Trophoblast cell (in vitro differentiated cells and primary cell): ENCODE measurements around the gene TTC28.

ENCODE experiments used
- DNase-seq, 2 donors: peaks; one replicate each; pipeline ENCODE4 v3.0.0-alpha.2; 2016
- H2AFZ ChIP-seq: 2 replicates; pipeline ENCODE4 v1.6.1; 2013; ENCODE audit warnings: low read length, moderate library complexity, mild to moderate bottlenecking; ENCODE audit not compliant: insufficient read depth, poor library complexity
- H2AK5ac ChIP-seq: 2 replicates; pipeline ENCODE4 v1.6.1; 2013; ENCODE audit warnings: mild to moderate bottlenecking, low read length
- H2BK120ac ChIP-seq: 2 replicates; pipeline ENCODE4 v1.6.1; 2013; ENCODE audit warnings: low read length, mild to moderate bottlenecking, moderate library complexity; ENCODE audit not compliant: insufficient read depth, poor library complexity
- H2BK12ac ChIP-seq: 2 replicates; pipeline ENCODE4 v1.6.1; 2013; ENCODE audit warnings: mild to moderate bottlenecking, low read length, moderate library complexity
- H2BK5ac ChIP-seq: 2 replicates; pipeline ENCODE4 v1.6.1; 2013; ENCODE audit warnings: low read length, low read depth, moderate library complexity, mild to moderate bottlenecking; ENCODE audit not compliant: poor library complexity
- H3K14ac ChIP-seq: 2 replicates; pipeline ENCODE4 v1.6.1; 2013; ENCODE audit warnings: mild to moderate bottlenecking, low read length
- H3K18ac ChIP-seq: 2 replicates; pipeline ENCODE4 v1.6.1; 2013; ENCODE audit warnings: mild to moderate bottlenecking, low read length
- H3K23ac ChIP-seq: 2 replicates; pipeline ENCODE4 v1.6.1; 2013; ENCODE audit warnings: low read length
- H3K27ac ChIP-seq: 2 replicates; pipeline ENCODE4 v1.5.1; 2013; ENCODE audit warnings: low read depth, mild to moderate bottlenecking, inconsistent platforms, low read length, moderate library complexity
- H3K27me3 ChIP-seq: 2 replicates; pipeline ENCODE4 v1.6.1; 2013; ENCODE audit warnings: inconsistent platforms, mild to moderate bottlenecking, low read length, moderate library complexity; ENCODE audit not compliant: insufficient read depth
- H3K36me3 ChIP-seq, 2 experiments: 1 replicate in 1 of 2; 2 replicates in 1 of 2; pipeline ENCODE4 v1.6.1; 2013; ENCODE audit warnings: low read length in 2 of 2, mild to moderate bottlenecking in 2 of 2, moderate library complexity in 1 of 2; ENCODE audit not compliant: insufficient read depth in 2 of 2, control insufficient read depth in 1 of 2
- H3K4ac ChIP-seq: 2 replicates; pipeline ENCODE4 v1.6.1; 2013; ENCODE audit warnings: low read depth, mild to moderate bottlenecking, low read length, moderate library complexity
- H3K4me1 ChIP-seq, 2 experiments: 1 replicate in 1 of 2; 2 replicates in 1 of 2; pipeline ENCODE4 v1.6.1; 2013; ENCODE audit warnings: low read length in 2 of 2, mild to moderate bottlenecking in 2 of 2, moderate library complexity in 1 of 2; ENCODE audit not compliant: insufficient read depth in 2 of 2, control insufficient read depth in 1 of 2
- H3K4me2 ChIP-seq: 2 replicates; pipeline ENCODE4 v1.6.1; 2013; ENCODE audit warnings: inconsistent platforms, mild to moderate bottlenecking, low read length, moderate library complexity
- H3K4me3 ChIP-seq: 2 replicates; pipeline ENCODE4 v1.5.1; 2013; ENCODE audit warnings: mild to moderate bottlenecking, low read depth, low read length, inconsistent platforms
- H3K79me1 ChIP-seq: one replicate; pipeline ENCODE4 v1.6.1; 2013; ENCODE audit warnings: low read length
- H3K79me2 ChIP-seq: 2 replicates; pipeline ENCODE4 v1.6.1; 2013; ENCODE audit warnings: low read length, mild to moderate bottlenecking; ENCODE audit not compliant: control insufficient read depth, insufficient read depth, poor library complexity
- H3K9ac ChIP-seq: 2 replicates; pipeline ENCODE4 v1.6.1; 2013; ENCODE audit warnings: mild to moderate bottlenecking, low read length
- H3K9me3 ChIP-seq: 2 replicates; pipeline ENCODE4 v1.6.1; 2013; ENCODE audit warnings: low read depth, mild to moderate bottlenecking, control low read depth, inconsistent platforms, low read length; ENCODE audit not compliant: insufficient read depth
- H4K12ac ChIP-seq: 2 replicates; pipeline ENCODE4 v1.6.1; 2013; ENCODE audit warnings: low read depth, mild to moderate bottlenecking, low read length, moderate library complexity
- H4K8ac ChIP-seq: 2 replicates; pipeline ENCODE4 v1.6.1; 2013; ENCODE audit warnings: low read depth, mild to moderate bottlenecking, low read length, moderate library complexity
- H4K91ac ChIP-seq: one replicate; pipeline ENCODE4 v1.6.1; 2013; ENCODE audit warnings: low read depth, mild to moderate bottlenecking, low read length, moderate library complexity
- WGBS: extraction: QIAGEN DNeasy Blood & Tissue Kit; methylation state at CpG from one replicate; pipeline ENCODE4 v1.1.7; 2013; ENCODE audit warnings: missing lambda C conversion rate; ENCODE audit not compliant: insufficient read length, insufficient coverage; ENCODE audit errors: extremely low coverage; 5-methylcytosine and 5-hydroxymethylcytosine counted together

Gene TTC28

GRCh38 chr22:28488825-28489224 lies 190.8 kb downstream of the TTC28 start:
- Histone ChIP-seq H3K36me3 (no peaks in the 10 kb centered on the region), H2AFZ (no peak overlapping the region), H3K18ac (no peak overlapping the region), H2AK5ac (no peak overlapping the region), H2BK120ac (no peak overlapping the region), H3K23ac (no peak overlapping the region), H4K8ac (no peak overlapping the region), H3K4me3 (no peak overlapping the region), H2BK12ac (no peak overlapping the region), H3K79me2 (no peaks in the 10 kb centered on the region), H3K4me2 (no peak overlapping the region), H3K9me3 (no peaks in the 10 kb centered on the region), H4K12ac (no peak overlapping the region), H3K27me3 (no peaks in the 10 kb centered on the region), H3K4ac (no peak overlapping the region), H3K14ac (no peak overlapping the region), H3K4me1 (no peaks in the 10 kb centered on the region), H3K9ac (no peak overlapping the region), H2BK5ac (no peak overlapping the region), H3K27ac (no peak overlapping the region), H4K91ac (no peak overlapping the region), H3K79me1 (no peaks in the 10 kb centered on the region)
- no peak for DNase-seq
- WGBS = no CpG with 5 or more reads among the region's 2 CpGs

DNA sequence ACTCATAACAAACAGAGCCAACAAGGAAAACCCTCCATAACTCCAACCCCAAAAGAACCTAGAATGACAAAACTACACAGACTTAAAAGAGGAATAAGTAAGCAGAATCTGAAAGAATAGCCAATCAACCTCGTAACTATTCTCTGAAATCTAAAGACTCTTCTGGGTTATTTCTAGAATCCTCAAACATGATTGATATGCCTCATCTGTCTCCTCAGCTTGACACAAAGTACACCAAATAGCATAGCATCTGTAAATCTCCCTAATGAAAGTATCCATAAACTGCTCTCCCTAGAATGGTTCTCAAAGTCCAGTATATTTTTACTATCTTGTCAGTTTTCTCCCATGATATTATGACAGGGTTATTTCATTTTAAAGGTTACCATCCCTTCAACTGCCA lies 195.0 kb downstream of the TTC28 start:
- H4K8ac ChIP-seq = no peak overlapping the region
- H3K79me1 ChIP-seq = no peaks in the 10 kb centered on the region
- no peak overlapping the region for H4K91ac ChIP-seq
- WGBS = no CpG with 5 or more reads among the region's 1 CpG
- H3K18ac ChIP-seq = no peak overlapping the region
- no peaks in the 10 kb centered on the region for H3K27me3 ChIP-seq
- H2BK12ac ChIP-seq = no peak overlapping the region
- H3K9ac ChIP-seq = no peak overlapping the region
- H4K12ac ChIP-seq = no peak overlapping the region
- no peak overlapping the region for H3K27ac ChIP-seq
- no peak overlapping the region for H2AK5ac ChIP-seq
- H3K4ac ChIP-seq = no peak overlapping the region
- H3K4me1 ChIP-seq = no peaks in the 10 kb centered on the region
- no peak overlapping the region for H3K4me2 ChIP-seq
- H3K79me2 ChIP-seq = no peaks in the 10 kb centered on the region
- no peaks in the 10 kb centered on the region for H3K9me3 ChIP-seq
- no peaks in the 10 kb centered on the region for H3K36me3 ChIP-seq
- no peak overlapping the region for H3K14ac ChIP-seq
- no peak overlapping the region for H2BK5ac ChIP-seq
- no peak overlapping the region for H3K23ac ChIP-seq
- no peak overlapping the region for H2BK120ac ChIP-seq
- H2AFZ ChIP-seq = no peak overlapping the region
- no peak overlapping the region for H3K4me3 ChIP-seq
- DNase-seq = no peak

DNA sequence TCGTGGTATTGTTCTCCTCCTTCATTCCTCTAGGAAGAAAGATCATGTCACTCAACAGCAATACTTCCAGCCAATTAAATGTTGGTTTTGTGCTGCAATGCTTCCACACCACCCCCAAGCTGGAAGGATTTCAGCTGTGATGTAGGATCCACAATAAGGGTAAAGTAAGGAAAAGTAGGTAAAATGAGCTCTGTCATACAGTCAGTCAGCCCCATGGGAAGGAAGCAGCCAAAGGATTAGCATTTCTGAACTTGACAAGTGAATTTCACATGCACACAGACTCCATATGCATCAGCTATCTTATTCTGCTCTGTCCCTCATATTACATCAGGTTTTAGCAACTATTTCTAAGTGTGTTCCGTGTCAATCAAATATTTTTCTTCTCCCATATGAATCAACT lies 197.9 kb downstream of the TTC28 start:
- Histone ChIP-seq H3K4me3 (no peak overlapping the region), H3K36me3 (no peaks in the 10 kb centered on the region), H3K9ac (no peak overlapping the region), H2BK5ac (no peak overlapping the region), H3K79me2 (no peaks in the 10 kb centered on the region), H3K27ac (no peak overlapping the region), H2AK5ac (no peak overlapping the region), H3K4me1 (no peaks in the 10 kb centered on the region), H4K12ac (no peak overlapping the region), H3K4me2 (no peak overlapping the region), H3K79me1 (no peaks in the 10 kb centered on the region), H2BK120ac (no peak overlapping the region), H3K14ac (no peak overlapping the region), H3K27me3 (no peaks in the 10 kb centered on the region), H3K4ac (no peak overlapping the region), H4K91ac (no peak overlapping the region), H3K9me3 (no peaks in the 10 kb centered on the region), H2BK12ac (no peak overlapping the region), H3K23ac (no peak overlapping the region), H2AFZ (no peak overlapping the region), H4K8ac (no peak overlapping the region), H3K18ac (no peak overlapping the region)
- no CpG with 5 or more reads among the region's 2 CpGs for WGBS
- DNase-seq = no peak

DNA sequence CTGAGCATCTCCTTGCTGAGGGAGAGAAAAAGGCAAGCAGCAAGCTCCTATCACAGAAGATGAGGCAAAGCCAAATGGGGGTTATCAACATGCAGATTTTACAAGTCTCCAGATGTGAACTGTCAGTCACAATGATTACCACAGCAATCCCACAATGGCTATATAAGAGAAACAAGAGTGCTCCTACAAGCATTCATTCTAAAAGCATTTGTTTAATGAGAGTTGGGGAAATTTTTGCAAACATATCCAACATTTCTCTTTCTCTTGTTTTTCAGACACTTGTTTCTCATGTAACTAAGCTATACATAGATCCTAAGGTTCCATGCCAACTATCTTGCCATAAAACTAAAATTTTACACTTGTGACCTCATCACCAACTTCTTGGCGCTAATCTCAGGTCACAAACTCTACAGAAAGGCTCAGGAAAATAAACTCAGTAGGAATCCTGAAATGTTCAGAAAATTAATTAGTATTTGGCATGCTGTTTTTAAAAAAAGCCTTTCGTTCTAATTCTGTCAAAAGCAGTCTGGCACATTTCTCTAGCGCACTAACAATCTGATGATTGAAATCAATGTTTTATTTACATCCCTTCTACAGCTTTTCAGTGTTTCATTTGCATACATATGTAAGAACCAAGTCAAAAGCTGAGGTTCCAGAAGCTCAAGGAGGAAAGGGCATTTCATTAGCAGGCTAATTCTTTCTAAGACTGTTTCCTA lies 199.5 kb downstream of the TTC28 start:
- H3K27ac ChIP-seq = no peak overlapping the region
- no peak overlapping the region for H3K9ac ChIP-seq
- H3K4me2 ChIP-seq = no peak overlapping the region
- no peak for DNase-seq
- no CpG with 5 or more reads among the region's 3 CpGs for WGBS
- H4K12ac ChIP-seq = no peak overlapping the region
- no peak overlapping the region for H3K4ac ChIP-seq
- H2BK5ac ChIP-seq = no peak overlapping the region
- no peaks in the 10 kb centered on the region for H3K9me3 ChIP-seq
- H3K79me2 ChIP-seq = no peaks in the 10 kb centered on the region
- no peaks in the 10 kb centered on the region for H3K36me3 ChIP-seq
- no peak overlapping the region for H2BK120ac ChIP-seq
- no peak overlapping the region for H2AK5ac ChIP-seq
- no peak overlapping the region for H4K8ac ChIP-seq
- H2BK12ac ChIP-seq = no peak overlapping the region
- no peaks in the 10 kb centered on the region for H3K27me3 ChIP-seq
- H3K79me1 ChIP-seq = no peaks in the 10 kb centered on the region
- no peak overlapping the region for H3K23ac ChIP-seq
- no peak overlapping the region for H3K18ac ChIP-seq
- no peak overlapping the region for H2AFZ ChIP-seq
- H3K4me3 ChIP-seq = no peak overlapping the region
- no peak overlapping the region for H4K91ac ChIP-seq
- no peak overlapping the region for H3K14ac ChIP-seq
- H3K4me1 ChIP-seq = no peaks in the 10 kb centered on the region
